Liver (tissue), 9 donors: ENCODE data around the gene RABEP1. TPM values are rescaled to one million over a fixed set of nuclear protein-coding genes. Genes with fewer than 3 reads are reported as not detected.

Source experiments
- DNase-seq: peaks from one replicate; pipeline ENCODE4 v3.0.0-alpha.2; 2017; ENCODE audit warnings: low spot score
- H3K27ac ChIP-seq, 2 donors: one replicate each; pipeline ENCODE4 v1.7.0; 2013; ENCODE audit warnings: inconsistent platforms in 2 of 2, low read length in 2 of 2, control low read depth in 1 of 2, low read depth in 1 of 2, mild to moderate bottlenecking in 1 of 2
- H3K27me3 ChIP-seq, 4 donors: one replicate each; pipeline versions ENCODE4 v1.6.1 to v1.7.0; 2013; ENCODE audit warnings: low read length in 3 of 4, inconsistent platforms in 1 of 4, mild to moderate bottlenecking in 1 of 4, moderate library complexity in 1 of 4; ENCODE audit not compliant: control insufficient read depth in 4 of 4, insufficient read depth in 4 of 4
- H3K36me3 ChIP-seq, 4 donors: one replicate each; pipeline versions ENCODE4 v1.6.1 to v1.7.0; 2013; ENCODE audit warnings: low read length in 3 of 4, mild to moderate bottlenecking in 3 of 4, low read depth in 1 of 4, moderate library complexity in 1 of 4; ENCODE audit not compliant: control insufficient read depth in 4 of 4, insufficient read depth in 3 of 4
- H3K4me1 ChIP-seq, 4 donors: one replicate each; pipeline versions ENCODE4 v1.6.1 to v1.7.0; 2013; ENCODE audit warnings: low read length in 3 of 4, mild to moderate bottlenecking in 3 of 4, moderate library complexity in 1 of 4; ENCODE audit not compliant: control insufficient read depth in 4 of 4, insufficient read depth in 4 of 4
- H3K4me3 ChIP-seq, 3 donors: one replicate each; pipeline versions ENCODE4 v1.6.1 to v1.7.0; 2013; ENCODE audit warnings: low read length in 3 of 3, control low read depth in 1 of 3, low read depth in 1 of 3, mild to moderate bottlenecking in 1 of 3
- H3K9ac ChIP-seq, 2 donors: one replicate each; pipeline ENCODE4 v1.7.0; 2013; ENCODE audit warnings: low read length in 2 of 2, mild to moderate bottlenecking in 2 of 2, moderate library complexity in 2 of 2, control low read depth in 1 of 2, low read depth in 1 of 2
- H3K9me3 ChIP-seq, 4 donors: one replicate each; pipeline versions ENCODE4 v1.6.1 to v1.7.0; 2013; ENCODE audit warnings: low read length in 3 of 4; ENCODE audit not compliant: control insufficient read depth in 4 of 4
- ATF3 ChIP-seq: IDR thresholded peaks from 2 replicates; pipeline ENCODE4 v1.6.1; 2016; ENCODE audit warnings: antibody characterized with exemption
- CTCF ChIP-seq: fragments of 150-350 bp; IDR thresholded peaks from 2 replicates; pipeline ENCODE4 v1.5.1; 2017; ENCODE audit warnings: improper control_type of control experiment, low read depth, low read length; ENCODE audit not compliant: missing input control
- EGR1 ChIP-seq, 2 donors: IDR thresholded peaks; 2 replicates each; pipeline ENCODE4 v1.6.1; 2016 to 2018; ENCODE audit warnings: antibody characterized with exemption in 2 of 2, low read depth in 2 of 2
- FOXA1 ChIP-seq: IDR thresholded peaks from 2 replicates; pipeline ENCODE4 v1.6.1; 2016; ENCODE audit warnings: antibody characterized with exemption
- FOXA2 ChIP-seq: IDR thresholded peaks from 2 replicates; pipeline ENCODE4 v1.6.1; 2016; ENCODE audit warnings: antibody characterized with exemption
- GABPA ChIP-seq, 2 donors: IDR thresholded peaks in 1 of 2; conservative IDR thresholded peaks in 1 of 2; 2 replicates each; pipeline ENCODE4 v1.6.1; 2016; ENCODE audit warnings: antibody characterized with exemption in 2 of 2, mild to moderate bottlenecking in 1 of 2, moderate library complexity in 1 of 2
- HNF4G ChIP-seq: IDR thresholded peaks from 2 replicates; pipeline ENCODE4 v1.6.1; 2016; ENCODE audit warnings: antibody characterized with exemption
- JUND ChIP-seq, 2 donors: IDR thresholded peaks; 2 replicates each; pipeline ENCODE4 v1.6.1; 2016; ENCODE audit warnings: antibody characterized with exemption in 2 of 2
- MAX ChIP-seq: IDR thresholded peaks from 2 replicates; pipeline ENCODE4 v1.6.1; 2016; ENCODE audit warnings: antibody characterized with exemption
- RAD21 ChIP-seq, 2 donors: IDR thresholded peaks; 2 replicates each; pipeline ENCODE4 v1.6.1; 2016; ENCODE audit warnings: antibody characterized with exemption in 2 of 2, mild to moderate bottlenecking in 2 of 2
- REST ChIP-seq: IDR thresholded peaks from 2 replicates; pipeline ENCODE4 v1.6.1; 2016; ENCODE audit warnings: antibody characterized with exemption, mild to moderate bottlenecking
- RXRA ChIP-seq, 2 donors: IDR thresholded peaks; 2 replicates each; pipeline ENCODE4 v1.6.1; 2017 to 2018; ENCODE audit warnings: antibody characterized with exemption in 2 of 2, mild to moderate bottlenecking in 1 of 2
- SP1 ChIP-seq: IDR thresholded peaks from 2 replicates; pipeline ENCODE4 v1.6.1; 2018; ENCODE audit warnings: antibody characterized with exemption, mild to moderate bottlenecking
- TAF1 ChIP-seq: conservative IDR thresholded peaks from 2 replicates; pipeline ENCODE4 v1.6.1; 2016; ENCODE audit warnings: antibody characterized with exemption, mild to moderate bottlenecking
- YY1 ChIP-seq: IDR thresholded peaks from 2 replicates; pipeline ENCODE4 v1.6.1; 2016; ENCODE audit warnings: antibody characterized with exemption, mild to moderate bottlenecking
- ZBTB33 ChIP-seq: IDR thresholded peaks from 2 replicates; pipeline ENCODE4 v1.6.1; 2016; ENCODE audit warnings: antibody characterized with exemption
- WGBS: extraction: QIAGEN DNeasy Blood & Tissue Kit; methylation state at CpG from one replicate; pipeline ENCODE4 v1.1.7; 2013; 5-methylcytosine and 5-hydroxymethylcytosine counted together
- polyA plus RNA-seq, 2 donors: library from polyadenylated mRNA; stranded (reverse) in 1 of 2; unstranded in 1 of 2; fragments of 200-250 nt in 1 of 2; fragments of >200 nt in 1 of 2; fragmentation: Nextera tagmentation in 1 of 2; extraction: Ambion mirVana in 1 of 2; gene quantifications; one replicate each; pipeline versions ENCODE4 v1.2.1 to v1.2.3, GENCODE V29; 2013 to 2015
- total RNA-seq, 2 donors: library from RNA; depleted of rRNA; stranded (reverse); fragments of >200 nt; gene quantifications; one replicate each; pipeline ENCODE4 v1.2.3, GENCODE V29; 2014
- donor health status: healthy.
- donor health status: healthy.
- donor health status: healthy.
- donor health status: healthy.
- donor health status: healthy.

The RABEP1 gene
- total and polyA plus RNA-seq, 4 donors, result 13.3 to 26.6 (median 20.6) TPM

GRCh38 chr17:5247621-5248020 lies 34.5 kb upstream of the RABEP1 start:
- Histone ChIP-seq H3K27me3 (no peaks in the 10 kb centered on the region), H3K9ac (no peak overlapping the region), H3K27ac (no peak overlapping the region), H3K9me3 (no peaks in the 10 kb centered on the region), H3K4me3 (no peak overlapping the region), H3K36me3 (no peaks in the 10 kb centered on the region), H3K4me1 (no peaks in the 10 kb centered on the region)
- no peak for DNase-seq
- WGBS, result 95% methylated on average over 8 of the region's 8 CpGs
- TF ChIP-seq REST, result no peak
- TF ChIP-seq CTCF, result no peak
- no peak for TF ChIP-seq EGR1 (IDR thresholded peaks at IDR 0.05; ENCODE audit: low read depth in 2 of 2)
- no peak for TF ChIP-seq ATF3
- TF ChIP-seq FOXA1, result no peak
- TF ChIP-seq RAD21 (IDR thresholded peaks at IDR 0.05), result no peak

- Histone ChIP-seq H3K4me3 (no peak overlapping the region), H3K27me3 (no peaks in the 10 kb centered on the region), H3K36me3 (no peaks in the 10 kb centered on the region), H3K9ac (no peak overlapping the region), H3K4me1 (no peaks in the 10 kb centered on the region), H3K9me3 (no peaks in the 10 kb centered on the region), H3K27ac (no peak overlapping the region)
- no peak for DNase-seq
- 74% methylated on average over 22 of the region's 22 CpGs for WGBS
- no peak for TF ChIP-seq RXRA (IDR thresholded peaks at IDR 0.05)
- no peak for TF ChIP-seq YY1
- TF ChIP-seq MAX, result no peak
- no peak for TF ChIP-seq GABPA (IDR thresholded peaks at IDR 0.05 in 1 of 2, conservative IDR thresholded peaks at IDR 0.05 in 1 of 2)
- TF ChIP-seq REST, result no peak
- no peak for TF ChIP-seq ZBTB33
- no peak for TF ChIP-seq FOXA2
- TF ChIP-seq ATF3, result no peak
- no peak for TF ChIP-seq EGR1 (IDR thresholded peaks at IDR 0.05; ENCODE audit: low read depth in 2 of 2)
- TF ChIP-seq FOXA1, result no peak
- TF ChIP-seq HNF4G, result no peak
- no peak for TF ChIP-seq TAF1
- no peak for TF ChIP-seq SP1
- TF ChIP-seq RAD21 (IDR thresholded peaks at IDR 0.05), result no peak
- no peak for TF ChIP-seq JUND (IDR thresholded peaks at IDR 0.05)
Observed at GRCh38 chr17:5248821-5249479, 33.1 kb upstream of the RABEP1 start.
